Gastroesophageal sphincter (tissue), 4 donors: ENCODE measurements around the gene CA9. TPM values are rescaled to one million over a fixed set of nuclear protein-coding genes. Genes with fewer than 3 reads are reported as not detected.

Experiments used
- ATAC-seq: fragments of 150-250 bp; one replicate; pipeline ENCODE4 v1.9.1; 2016; ENCODE audit warnings: mild to moderate bottlenecking, moderate library complexity
- H3K27ac ChIP-seq, 4 donors: fragments of 200-600 bp; sonication (generic) in 3 of 4; 1 replicate in 3 of 4; 2 replicates in 1 of 4; pipeline ENCODE4 v1.5.1; 2016 to 2019
- H3K27me3 ChIP-seq: fragments of 200-600 bp; sonication (generic); one replicate; pipeline ENCODE4 v1.5.1; 2019
- H3K36me3 ChIP-seq, 2 donors: fragments of 200-600 bp; sonication (generic); one replicate each; pipeline ENCODE4 v1.5.1; 2019; ENCODE audit warnings: control low read depth in 1 of 2
- H3K4me1 ChIP-seq, 3 donors: fragments of 200-600 bp; sonication (generic); 1 replicate in 2 of 3; 2 replicates in 1 of 3; pipeline ENCODE4 v1.5.1; 2016 to 2019; ENCODE audit warnings: control low read depth in 2 of 3
- H3K4me3 ChIP-seq, 2 donors: fragments of 200-600 bp; sonication (generic); one replicate each; pipeline ENCODE4 v1.5.1; 2019; ENCODE audit warnings: mild to moderate bottlenecking in 1 of 2, moderate library complexity in 1 of 2
- H3K9me3 ChIP-seq, 3 donors: fragments of 200-600 bp; sonication (generic); one replicate each; pipeline ENCODE4 v1.5.1; 2017 to 2019; ENCODE audit warnings: control low read depth in 2 of 3
- CTCF ChIP-seq, 4 experiments: fragments of 200-600 bp in 2 of 4; fragments of 450-650 bp in 2 of 4; sonication (generic) in 1 of 4; IDR thresholded peaks; one replicate each; pipeline ENCODE4 v1.5.1; 2017 to 2019; ENCODE audit warnings: antibody characterized with exemption in 4 of 4, mild to moderate bottlenecking in 2 of 4, moderate library complexity in 2 of 4
- EP300 ChIP-seq: sonication (generic); formaldehyde crosslinking; IDR thresholded peaks from one replicate; pipeline ENCODE4 v1.6.1; 2017; ENCODE audit warnings: antibody characterized with exemption, mild to moderate bottlenecking
- POLR2A ChIP-seq, 2 donors: fragments of 450-650 bp; IDR thresholded peaks; one replicate each; pipeline ENCODE4 v1.6.1; 2017; ENCODE audit warnings: antibody characterized with exemption in 2 of 2, mild to moderate bottlenecking in 2 of 2, moderate library complexity in 1 of 2
- POLR2AphosphoS5 ChIP-seq: sonication (generic); formaldehyde crosslinking; IDR thresholded peaks from one replicate; pipeline ENCODE4 v1.6.1; 2017; ENCODE audit warnings: antibody characterized with exemption
- WGBS, 2 donors: methylation state at CpG; one replicate each; pipeline ENCODE4 v1.1.5; 2018; ENCODE audit warnings: low coverage in 1 of 2; 5-methylcytosine and 5-hydroxymethylcytosine counted together
- total RNA-seq, 4 donors: library from RNA; depleted of rRNA; stranded (reverse); fragments of >200 nt; gene quantifications; one replicate each; pipeline ENCODE4 v1.1.0, GENCODE V29; 2016

CA9 gene
- total RNA-seq, 4 donors from 2014 or later: 3.9 TPM; not detected in 3

- Histone ChIP-seq H3K36me3 (peaks cover 0 to 29% of the 10 kb centered on the region in 2 donors), H3K27me3 (no peaks in the 10 kb centered on the region), H3K27ac (peak overlapping the region; percentile 96 to 99 (median 98)), H3K4me1 (peaks cover 4 to 63% (median 15%) of the 10 kb centered on the region in 3 donors), H3K9me3 (no peaks in the 10 kb centered on the region), H3K4me3 (peak overlapping the region; percentile 79 to 81)
- peak; percentile 66 for TF ChIP-seq EP300
- TF ChIP-seq CTCF (IDR thresholded peaks at IDR 0.05): no peak
- peak in 1 of 2 donors; percentile 36 for TF ChIP-seq POLR2A (IDR thresholded peaks at IDR 0.05)
- peak; percentile 96 for TF ChIP-seq POLR2AphosphoS5
- WGBS, 2 donors: 27 to 32% methylated on average over 11 to 13 of the region's 13 CpGs
- peak; percentile 56 for ATAC-seq
Observed at GRCh38 chr9:35691757-35692301, 18.1 kb downstream of the CA9 start.

- no peaks in the 10 kb centered on the region for H3K9me3 ChIP-seq
- no peak for ATAC-seq
- peaks cover 4 to 75% (median 25%) of the 10 kb centered on the region in 3 donors for H3K4me1 ChIP-seq
- no peak overlapping the region for H3K4me3 ChIP-seq
- H3K36me3 ChIP-seq: peaks cover 0 to 52% of the 10 kb centered on the region in 2 donors
- TF ChIP-seq POLR2AphosphoS5: peak; percentile 28
- no peak for TF ChIP-seq EP300
- H3K27ac ChIP-seq: peak overlapping the region; percentile 96 to 99 (median 98)
- H3K27me3 ChIP-seq: no peaks in the 10 kb centered on the region
- WGBS, 2 donors: 42 to 92% methylated on average over 2 to 3 of the region's 3 CpGs
Observed at GRCh38 chr9:35695943-35696401, 22.2 kb downstream of the CA9 start.

- Histone ChIP-seq H3K36me3 (peaks cover 0 to 59% of the 10 kb centered on the region in 2 donors), H3K4me1 (peaks cover 4 to 69% (median 25%) of the 10 kb centered on the region in 3 donors), H3K27me3 (no peaks in the 10 kb centered on the region), H3K4me3 (no peak overlapping the region), H3K9me3 (no peaks in the 10 kb centered on the region), H3K27ac (peak overlapping the region; percentile 96 to 99 (median 98))
- ATAC-seq: peak; percentile 86
- WGBS, 2 donors: 23 to 27% methylated on average over 4 to 6 of the region's 9 CpGs
- TF ChIP-seq EP300 (peak; percentile 91), POLR2A (IDR thresholded peaks at IDR 0.05) (peak in 1 of 2 donors; percentile 18), POLR2AphosphoS5 (peak; percentile 95), CTCF (IDR thresholded peaks at IDR 0.05) (peak in 3 of 4 experiments; percentile 90 to 93 (median 91))
Observed at GRCh38 chr9:35696520-35697215, 22.9 kb downstream of the CA9 start.

- Histone ChIP-seq H3K4me3 (no peak overlapping the region), H3K9me3 (no peaks in the 10 kb centered on the region), H3K36me3 (peaks cover 0 to 67% of the 10 kb centered on the region in 2 donors), H3K4me1 (peaks cover 4 to 60% (median 25%) of the 10 kb centered on the region in 3 donors), H3K27ac (peak overlapping the region; percentile 96 to 99 (median 98)), H3K27me3 (no peaks in the 10 kb centered on the region)
- ATAC-seq: no peak
- 35 to 66% methylated on average over 3 to 13 of the region's 14 CpGs for WGBS, 2 donors
- TF ChIP-seq EP300 (no peak), POLR2AphosphoS5 (no peak), POLR2A (IDR thresholded peaks at IDR 0.05) (no peak), CTCF (IDR thresholded peaks at IDR 0.05) (no peak)
Observed at GRCh38 chr9:35697486-35697885, 23.8 kb downstream of the CA9 start.

GRCh38 chr9:35698231-35698630, 24.5 kb downstream of the CA9 start:
- 88% methylated on average over 5 of the region's 5 CpGs; no CpG with 5 or more reads in 1 of the 2 donors for WGBS, 2 donors
- H3K36me3 ChIP-seq: peaks cover 0 to 74% of the 10 kb centered on the region in 2 donors
- no peak for TF ChIP-seq POLR2A (IDR thresholded peaks at IDR 0.05)
- TF ChIP-seq EP300: no peak
- TF ChIP-seq CTCF (IDR thresholded peaks at IDR 0.05): no peak
- no peak overlapping the region for H3K4me3 ChIP-seq
- ATAC-seq: no peak
- H3K4me1 ChIP-seq: peaks cover 4 to 54% (median 25%) of the 10 kb centered on the region in 3 donors
- peak overlapping the region; percentile 96 to 99 (median 98) for H3K27ac ChIP-seq
- no peaks in the 10 kb centered on the region for H3K9me3 ChIP-seq
- H3K27me3 ChIP-seq: no peaks in the 10 kb centered on the region
